Limb (tissue), 2 donors: ENCODE results near the gene IKZF3.
"Not testable (repeated sequence)": the region's sequence is repeated elsewhere in the genome, so short reads cannot be mapped to it uniquely, and the experiment has no call there.

Source experiments
- DNase-seq, 2 donors: peaks; one replicate each; pipeline ENCODE4 v3.0.0-alpha.2; 2016; ENCODE audit errors: extremely low spot score in 2 of 2

IKZF3 gene

GRCh38 chr17:39861235-39861634 lies 2.9 kb downstream of the IKZF3 start:
- no peak for DNase-seq

- DNase-seq: not testable (repeated sequence)
These were observed 8.0 kb downstream of the IKZF3 start for GRCh38 chr17:39855911-39856649.

DNA sequence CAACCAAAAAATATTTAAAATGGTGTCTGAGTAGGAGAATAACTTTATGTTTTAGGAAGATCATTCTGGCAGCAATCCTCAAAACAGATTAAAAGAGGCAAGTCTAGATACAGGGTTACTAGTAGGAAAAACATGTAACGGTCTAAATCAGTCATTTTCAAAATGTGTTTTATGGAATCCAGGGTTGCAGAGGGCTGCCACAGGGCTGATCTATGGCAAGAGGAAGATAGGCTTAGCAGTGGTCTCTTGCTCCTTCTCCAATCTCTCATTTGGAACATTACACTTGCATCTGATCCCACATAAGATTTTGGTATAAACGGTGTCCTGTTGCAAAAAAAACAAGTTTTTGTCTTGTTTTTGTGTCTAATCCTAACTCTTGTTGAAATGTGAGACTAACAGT lies 9.2 kb downstream of the IKZF3 start:
- no peak for DNase-seq

DNA sequence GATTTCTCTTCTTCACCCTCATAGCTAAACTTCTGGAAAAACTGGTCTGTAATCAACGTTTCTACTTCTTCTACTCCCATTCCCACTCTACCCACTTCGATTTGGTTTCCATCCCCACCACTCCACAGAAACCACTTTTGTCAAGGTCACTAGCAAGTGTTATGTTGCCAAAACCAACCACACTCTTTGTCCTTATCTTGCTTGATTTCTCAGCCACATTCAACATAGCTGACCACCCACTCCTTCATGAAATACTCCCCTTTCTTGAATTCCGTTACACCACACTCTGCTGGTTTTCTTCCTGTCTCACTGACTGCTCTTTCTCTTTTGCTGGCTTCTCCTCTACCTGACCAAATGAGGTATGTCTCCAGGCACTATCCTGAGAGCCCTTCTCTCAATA lies 11.9 kb downstream of the IKZF3 start:
- DNase-seq: no peak

DNA sequence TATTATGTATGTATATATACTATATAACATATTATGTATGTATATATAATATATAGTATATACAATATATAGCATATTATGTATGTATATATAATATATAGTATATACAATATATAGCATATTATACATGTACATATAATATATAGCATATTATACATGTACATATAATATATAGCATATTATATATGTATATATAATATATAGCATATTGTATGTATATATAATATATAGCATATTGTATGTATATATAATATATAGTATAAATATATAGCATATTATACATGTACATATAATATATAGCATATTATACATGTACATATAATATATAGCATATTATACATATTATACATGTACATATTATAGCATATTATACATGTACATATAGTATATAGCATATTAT lies 13.9 kb downstream of the IKZF3 start:
- not testable (repeated sequence) for DNase-seq

GRCh38 chr17:39848600-39848999 lies 15.5 kb downstream of the IKZF3 start:
- DNase-seq: no peak

DNA sequence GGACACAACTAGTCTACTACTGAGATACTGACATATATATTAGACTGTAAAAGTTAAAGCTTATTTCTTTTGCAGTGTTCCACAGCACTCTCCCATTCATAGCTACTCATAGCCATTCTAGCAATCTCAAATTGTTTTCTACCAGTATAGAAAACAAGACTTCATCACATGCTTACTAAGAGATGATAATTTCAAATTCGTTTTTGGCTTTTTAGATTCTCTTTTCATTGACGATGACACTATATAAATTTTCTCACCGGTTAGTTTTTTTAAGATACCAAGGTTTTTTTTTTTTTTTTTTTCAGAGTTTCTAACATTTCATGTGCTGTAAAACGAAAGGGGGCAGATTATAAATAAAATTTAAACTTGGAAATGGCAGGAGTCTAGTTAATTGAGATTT lies 17.9 kb downstream of the IKZF3 start:
- no peak for DNase-seq

DNA sequence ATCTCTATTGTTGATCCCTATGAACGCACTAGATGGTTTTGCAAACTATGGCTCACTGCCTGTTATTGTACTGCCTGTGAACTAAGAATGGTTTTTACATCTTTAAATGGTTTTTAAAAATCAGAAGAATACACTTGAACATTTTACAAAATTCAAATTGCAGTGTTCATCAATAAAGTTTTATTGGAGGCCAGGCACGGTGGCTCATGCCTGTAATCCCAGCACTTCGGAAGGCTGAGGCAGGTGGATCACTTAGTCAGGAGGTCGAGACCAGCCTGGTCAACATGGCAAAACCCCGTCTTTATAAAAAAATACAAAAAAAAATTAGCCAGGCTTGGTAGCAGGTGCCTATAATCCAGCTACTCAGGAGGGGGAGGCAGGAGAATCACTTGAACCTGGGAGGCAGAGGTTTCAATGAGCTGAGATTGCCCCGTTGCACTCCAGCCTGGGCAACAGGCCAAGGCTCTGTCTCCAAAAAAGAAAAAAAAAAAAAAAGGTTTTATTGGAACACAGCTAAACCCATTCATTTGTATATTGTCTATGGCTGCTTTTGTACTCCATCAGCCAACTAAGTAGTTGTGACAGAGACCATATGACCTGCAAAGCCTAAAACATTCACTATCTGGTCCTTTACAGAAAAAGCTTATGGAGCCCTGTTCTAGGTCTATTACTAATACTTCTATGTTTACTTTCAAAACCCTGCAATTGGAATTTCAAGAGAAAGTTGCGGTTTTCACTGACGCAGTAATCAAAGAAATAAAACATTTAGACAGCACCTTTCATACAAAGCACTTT lies 18.9 kb downstream of the IKZF3 start:
- no peak for DNase-seq

GRCh38 chr17:39841134-39841683 lies 22.9 kb downstream of the IKZF3 start:
- DNase-seq: no peak

DNA sequence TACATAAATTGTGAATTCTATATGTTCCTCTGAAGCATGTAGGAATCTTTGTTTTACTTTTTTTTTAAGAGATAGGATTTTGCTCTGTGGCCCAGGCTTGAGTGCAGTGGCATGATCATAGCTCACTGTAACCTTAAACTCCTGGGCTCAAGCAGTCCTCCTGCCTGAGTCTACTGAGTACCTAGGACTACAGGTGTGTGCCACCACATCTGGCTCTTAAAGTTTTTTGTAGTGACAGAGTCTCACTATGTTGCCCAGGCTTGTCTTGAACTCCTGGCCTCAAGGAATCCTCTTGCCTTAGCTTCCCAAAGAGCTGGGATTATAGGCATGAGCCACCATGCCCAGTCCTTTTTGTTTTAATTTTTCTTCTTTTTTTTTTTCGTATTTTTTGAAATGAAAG lies 25.3 kb downstream of the IKZF3 start:
- DNase-seq: no peak

DNA sequence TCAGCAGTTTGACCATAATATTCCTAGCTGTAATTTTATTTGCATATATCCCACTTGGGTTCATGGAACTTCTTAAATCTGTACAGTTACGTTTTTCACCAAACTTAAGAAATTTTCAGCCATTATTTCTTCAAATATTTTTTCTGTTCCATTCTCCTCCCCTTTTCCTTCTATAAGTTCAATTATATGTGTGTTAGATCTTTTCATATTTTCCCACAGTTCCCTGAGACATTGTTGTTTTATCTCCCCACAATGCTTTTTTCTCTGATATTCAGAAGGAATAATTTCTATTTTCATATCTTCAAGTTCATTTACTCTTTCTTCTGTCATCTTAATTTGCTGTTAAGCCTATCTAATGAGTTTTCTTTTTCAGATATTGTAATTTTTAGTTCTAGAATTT lies 26.1 kb downstream of the IKZF3 start:
- DNase-seq: no peak

DNA sequence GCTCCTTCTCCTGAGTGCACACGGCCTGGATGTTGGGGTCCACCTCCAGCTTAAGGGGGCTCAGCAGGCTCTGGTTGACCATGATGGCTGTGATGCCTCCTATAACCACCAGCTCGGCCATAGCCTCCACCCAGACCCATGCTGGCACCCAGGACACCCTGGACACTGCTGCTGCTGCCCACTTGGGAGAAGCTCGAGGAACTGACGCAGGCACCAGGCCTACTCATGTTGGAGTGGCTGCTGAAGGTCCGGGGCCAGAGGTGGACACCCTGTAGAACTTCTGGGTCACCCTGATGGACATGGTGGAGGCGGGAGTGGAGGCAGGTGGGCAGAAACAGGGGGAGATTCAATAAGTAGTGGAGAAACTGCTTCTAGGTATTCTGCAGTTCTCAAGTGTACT lies 28.0 kb downstream of the IKZF3 start:
- no peak for DNase-seq

- DNase-seq: no peak
These were observed 28.9 kb downstream of the IKZF3 start for GRCh38 chr17:39835038-39835786.

- no peak for DNase-seq
These were observed 30.1 kb downstream of the IKZF3 start for GRCh38 chr17:39834017-39834416.

- DNase-seq: no peak
These were observed 32.5 kb downstream of the IKZF3 start for GRCh38 chr17:39831588-39831987.

- no peak for DNase-seq
These were observed 35.7 kb downstream of the IKZF3 start for GRCh38 chr17:39828443-39828842.

DNA sequence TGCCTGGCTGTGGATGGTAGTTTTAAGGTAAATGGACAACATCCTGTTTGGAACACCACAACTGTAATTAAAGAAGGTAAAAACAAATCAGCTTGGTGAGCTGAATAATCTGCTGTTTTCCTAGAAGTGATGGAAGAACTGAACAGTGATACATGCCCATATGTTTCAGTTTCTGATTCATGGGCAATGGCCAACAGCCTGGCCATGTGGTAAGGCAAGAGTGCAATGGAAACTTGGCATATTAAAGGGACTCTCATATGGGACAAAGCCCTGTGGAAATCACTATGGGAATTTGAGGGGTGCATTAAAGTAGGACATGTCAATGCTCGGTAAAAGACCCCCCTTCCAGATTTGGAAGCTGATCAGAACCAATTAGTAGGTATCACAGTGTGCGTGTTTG lies 37.8 kb downstream of the IKZF3 start:
- no peak for DNase-seq

DNA sequence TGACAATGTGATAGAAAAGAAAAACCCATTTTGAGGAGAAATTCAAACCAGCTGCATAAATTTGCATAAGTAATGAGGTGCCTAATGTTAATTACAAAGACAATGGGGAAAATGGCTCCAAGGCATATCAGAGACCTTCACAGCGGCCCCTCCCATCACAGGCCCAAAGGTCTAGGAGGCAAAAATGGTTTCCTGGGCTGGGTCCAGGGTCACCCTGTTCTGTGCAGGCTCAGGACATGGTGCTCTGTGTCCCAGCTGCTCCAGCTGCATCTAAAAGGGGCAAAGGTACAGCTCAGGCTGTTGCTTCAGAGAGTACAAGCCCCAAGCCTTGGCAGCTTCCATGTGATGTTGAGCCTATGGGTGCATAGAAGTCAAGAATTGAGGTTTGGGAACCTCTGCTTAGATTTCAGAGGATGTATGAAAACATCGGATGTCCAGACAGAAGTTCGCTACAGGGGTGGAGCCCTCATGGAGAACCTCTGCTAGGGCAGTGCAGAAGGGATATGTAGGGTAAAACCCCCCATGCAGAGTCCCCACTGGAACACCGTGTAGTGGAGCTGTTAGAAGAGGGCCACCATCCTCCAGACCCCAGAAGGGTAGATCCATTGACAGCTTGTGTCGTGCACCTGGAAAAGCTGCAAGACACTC lies 40.6 kb downstream of the IKZF3 start:
- DNase-seq: no peak

DNA sequence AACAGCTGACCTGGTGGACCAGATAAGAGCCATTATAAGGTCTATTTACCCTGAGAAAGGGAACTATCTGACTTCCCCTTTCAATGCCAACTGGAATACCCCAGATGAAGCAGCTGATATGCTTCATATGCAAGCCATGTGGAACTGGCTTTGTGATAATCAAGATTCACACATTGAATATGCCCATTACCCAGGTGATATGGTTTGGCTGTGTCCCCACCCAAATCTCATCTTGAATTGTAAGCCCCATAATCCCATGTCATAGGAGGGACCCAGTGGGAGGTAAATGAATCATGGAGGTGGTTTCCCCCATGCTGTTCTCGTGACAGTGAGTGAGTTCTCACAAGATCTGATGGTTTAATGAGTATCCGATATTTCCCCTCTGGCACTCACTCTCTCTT lies 42.1 kb downstream of the IKZF3 start:
- DNase-seq: no peak

- no peak for DNase-seq
These were observed 43.1 kb downstream of the IKZF3 start for GRCh38 chr17:39820987-39821386.

GRCh38 chr17:39820541-39820940 lies 43.6 kb downstream of the IKZF3 start:
- no peak for DNase-seq
